M059J (cell line): ENCODE results near the gene AOPEP. TPM values are rescaled to one million over a fixed set of nuclear protein-coding genes. Genes with fewer than 3 reads are reported as not detected.
A peak's percentile ranks its signal among the peaks of the same experiment; 100 is the strongest.

Experiments
- DNase-seq: peaks from one replicate; pipeline ENCODE4 v3.0.0-alpha.2; 2012; ENCODE audit warnings: low read depth
- total RNA-seq: library from RNA; depleted of rRNA; stranded (reverse); fragments of >200 nt; shearing (Covaris generic); gene quantifications from 2 replicates; pipeline ENCODE4 v1.2.3, GENCODE V29; 2014

Gene AOPEP
- total RNA-seq, 1 experiment from 2014 or later: 120 TPM

DNA sequence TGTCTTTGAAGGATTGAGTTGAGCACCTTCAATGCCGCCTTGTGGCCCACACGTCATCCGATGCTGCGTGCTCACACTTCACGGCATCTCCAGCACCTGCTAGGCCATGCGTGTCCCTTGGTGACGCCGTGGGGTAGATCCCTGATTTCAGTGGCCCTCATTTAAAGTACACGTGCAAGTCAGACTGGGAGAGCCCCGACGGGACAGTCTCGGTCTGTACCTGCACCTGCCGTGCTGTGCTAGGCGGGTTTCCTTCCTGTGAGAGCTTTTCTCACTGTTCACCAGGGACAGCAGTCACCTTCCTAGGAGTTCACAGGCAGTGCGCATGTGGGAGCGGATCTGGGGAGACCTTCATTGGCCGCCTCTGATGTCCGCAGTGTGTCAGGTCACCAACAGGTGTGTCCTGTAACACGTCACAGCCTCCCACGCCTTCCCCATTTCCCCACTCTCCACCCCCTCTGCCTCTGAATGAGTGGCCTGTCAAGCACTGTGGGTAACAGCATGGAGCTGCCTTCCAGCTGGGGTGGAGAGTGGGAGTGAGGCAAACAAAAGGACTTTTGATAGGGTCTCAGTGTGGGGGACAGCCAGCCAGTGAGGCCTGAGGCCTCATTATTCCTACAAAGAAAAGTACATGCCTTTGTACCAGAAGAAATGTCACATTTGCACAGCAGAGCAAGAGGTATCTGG lies 354.6 kb downstream of the AOPEP start:
- DNase-seq: no peak

DNA sequence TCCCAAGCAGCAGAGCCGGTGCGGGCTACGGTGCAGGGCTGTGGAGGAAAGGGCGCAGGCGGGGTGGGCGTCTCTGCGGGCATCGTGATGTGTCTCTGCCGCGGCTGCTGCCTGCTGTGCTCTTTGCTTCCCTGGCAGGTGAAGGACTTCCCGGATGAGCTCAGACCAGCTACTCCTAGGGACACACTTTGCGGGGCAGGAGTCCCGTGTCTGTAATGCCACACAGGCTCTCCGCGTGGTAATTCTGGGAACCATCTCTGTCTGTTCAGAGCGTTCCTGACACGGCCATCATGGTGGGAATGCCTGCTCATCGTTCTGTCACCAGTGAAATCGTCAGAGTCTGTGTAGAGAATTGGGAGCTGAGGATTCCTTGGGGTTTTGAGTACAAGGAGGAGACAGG lies 355.5 kb downstream of the AOPEP start:
- DNase-seq: no peak

DNA sequence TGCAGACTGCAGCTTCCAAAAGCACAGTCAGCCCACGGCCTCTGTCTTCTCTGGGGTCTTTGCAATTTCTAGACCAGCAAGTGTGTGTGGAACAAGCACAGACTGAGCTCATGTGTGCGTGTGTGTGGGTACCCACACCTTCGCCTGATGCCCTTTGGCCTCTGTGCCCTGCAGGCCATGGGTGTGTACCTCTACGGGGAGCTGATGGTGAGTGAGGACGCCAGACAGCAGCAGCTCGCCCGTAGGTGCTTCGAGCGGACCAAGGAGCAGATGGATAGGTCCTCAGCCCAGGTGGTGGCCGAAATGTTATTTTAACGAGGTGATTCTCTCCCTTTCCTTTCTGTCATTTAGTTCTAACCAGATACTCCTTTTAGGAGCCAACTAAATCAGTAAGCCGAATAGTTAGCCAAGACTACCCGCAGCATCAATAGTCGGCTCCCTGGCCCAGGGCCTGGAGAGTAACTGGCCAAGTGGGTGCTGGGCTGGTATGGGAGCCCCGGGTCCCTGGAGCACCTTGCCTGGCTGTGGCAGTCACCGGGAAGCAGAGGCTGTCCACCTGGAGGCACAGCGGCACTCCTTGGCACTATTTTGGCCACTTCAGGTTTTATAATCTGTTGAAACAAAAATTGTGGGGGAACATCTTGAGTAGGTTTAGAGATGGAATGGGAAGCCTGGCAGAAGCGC lies 356.0 kb downstream of the AOPEP start:
- no peak for DNase-seq

DNA sequence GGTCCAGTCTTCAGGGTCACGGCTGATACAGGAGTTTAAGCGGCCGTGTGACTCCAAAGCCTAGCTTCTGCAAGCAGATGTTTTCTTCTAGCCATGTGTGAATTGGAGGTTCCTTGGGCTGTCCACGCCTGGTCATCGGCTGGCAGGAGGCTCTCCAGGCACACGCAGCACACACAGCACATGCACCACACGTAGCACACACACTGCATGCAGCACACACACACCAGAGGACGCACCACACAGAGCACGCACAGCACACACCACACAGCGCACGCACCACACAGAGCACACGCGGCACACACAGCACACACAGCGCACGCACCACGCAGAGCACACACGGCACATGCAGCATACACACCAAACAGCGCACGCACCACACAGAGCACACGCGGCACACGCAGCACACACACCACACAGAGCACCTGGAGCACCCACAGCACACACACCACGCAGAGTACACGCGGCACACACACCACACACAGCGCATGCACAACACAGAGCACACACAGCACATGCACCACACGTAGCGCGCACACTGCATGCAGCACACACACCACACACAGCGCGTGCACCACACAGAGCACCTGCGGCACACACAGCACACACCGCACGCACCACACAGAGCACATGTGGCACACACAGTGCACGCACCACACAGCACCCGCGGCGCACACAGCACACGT lies 356.7 kb downstream of the AOPEP start:
- DNase-seq: no peak

DNA sequence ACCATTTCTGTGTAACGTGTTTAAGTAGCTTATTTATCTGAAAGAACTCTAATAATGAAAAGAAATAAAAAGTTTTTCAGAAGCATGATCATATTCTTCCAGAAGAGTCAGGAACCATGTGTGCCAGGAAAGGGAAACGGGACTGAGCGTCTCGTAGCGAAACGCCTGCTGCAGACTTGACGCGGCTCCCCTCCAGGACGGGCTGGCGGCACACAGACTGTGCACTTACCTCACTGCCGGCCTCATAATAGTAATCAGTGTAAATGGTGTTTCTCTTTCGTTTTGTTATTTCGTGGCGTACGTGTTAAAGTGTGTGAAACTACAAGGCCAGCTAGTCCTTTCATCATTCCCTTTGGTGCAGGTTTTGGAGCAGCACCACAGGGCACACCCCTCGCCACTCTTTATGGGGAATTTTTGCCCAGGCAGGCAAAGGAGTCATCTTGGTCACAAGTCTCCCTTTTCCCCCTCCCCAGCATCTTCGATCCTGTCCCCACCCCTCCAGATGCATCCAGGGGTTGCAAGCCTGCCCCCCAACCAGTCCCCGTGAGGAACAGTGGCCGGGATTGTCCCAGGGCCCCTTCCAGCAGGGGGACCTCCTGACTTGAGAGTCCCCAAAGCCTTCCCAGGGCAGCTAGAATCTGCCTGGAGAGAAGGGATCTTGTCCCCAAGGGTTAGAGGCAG lies 357.9 kb downstream of the AOPEP start:
- no peak for DNase-seq

DNA sequence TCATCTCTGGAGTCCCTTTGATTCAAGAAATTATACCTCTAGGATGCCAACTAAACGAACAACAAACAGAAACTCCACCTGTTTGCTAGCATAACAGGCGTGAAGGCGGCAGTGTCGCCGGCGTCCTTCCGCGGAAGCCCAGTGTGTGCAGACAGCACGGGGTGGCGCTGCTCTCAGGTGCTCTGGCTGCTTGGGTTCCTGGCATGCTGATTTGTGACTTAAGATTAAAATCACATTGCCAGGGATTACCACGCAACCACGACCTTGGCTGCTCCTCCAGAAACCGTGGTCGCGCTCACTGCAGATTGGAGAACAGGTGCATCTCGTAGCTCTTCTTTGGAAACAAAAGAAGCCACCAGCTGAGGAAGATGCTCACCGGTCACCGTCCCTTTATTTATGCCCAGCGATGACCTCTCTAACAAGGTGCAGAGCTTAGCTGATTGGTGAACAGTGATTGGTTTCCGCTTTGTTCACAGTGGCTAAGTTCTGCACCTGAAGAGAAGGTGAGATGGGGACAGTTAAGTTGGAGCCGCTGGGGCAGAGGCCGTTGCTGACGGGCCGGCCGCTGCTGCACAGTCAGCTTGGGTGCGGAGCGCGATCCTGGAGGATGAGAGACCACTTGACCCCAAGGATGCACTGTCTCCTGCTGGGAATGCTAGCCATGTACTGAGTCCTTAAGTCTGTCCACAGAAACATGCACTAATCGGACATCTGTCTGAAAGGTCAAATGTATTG lies 358.7 kb downstream of the AOPEP start:
- DNase-seq: no peak

DNA sequence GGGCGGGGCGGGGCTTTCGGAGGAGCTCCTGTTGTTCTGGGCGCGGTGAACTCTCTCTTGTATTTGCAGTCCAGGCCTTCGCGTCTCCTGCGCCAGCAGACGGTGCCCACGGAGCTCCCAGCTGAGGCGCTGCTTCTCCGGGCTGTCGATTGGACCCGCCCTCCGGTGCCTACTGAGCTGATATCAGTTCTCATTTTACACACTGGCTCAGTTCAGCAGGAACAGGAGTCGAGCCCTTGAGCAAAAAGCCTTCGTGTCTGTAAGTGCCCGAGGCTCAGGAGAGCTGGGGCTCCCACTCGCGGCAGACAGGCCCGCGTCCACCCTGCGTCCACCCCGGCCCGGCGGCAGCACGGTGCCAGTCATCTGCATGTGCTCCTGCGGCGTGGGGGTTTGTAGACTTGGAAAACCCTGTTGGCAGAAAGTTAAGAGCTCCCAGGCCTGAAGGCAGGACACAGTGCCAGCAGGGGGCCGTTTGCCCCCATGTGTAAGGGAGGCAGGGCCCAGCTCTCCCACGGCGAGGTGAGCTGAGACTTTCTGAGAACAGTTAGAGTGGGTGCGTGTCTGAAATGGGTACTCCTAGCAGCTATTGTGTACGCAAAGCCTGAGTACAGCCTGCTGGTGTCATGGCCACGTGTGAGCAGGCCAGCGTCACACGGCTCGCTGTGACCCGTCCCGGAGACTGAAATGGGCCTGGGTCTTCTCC lies 359.5 kb downstream of the AOPEP start:
- DNase-seq: no peak

DNA sequence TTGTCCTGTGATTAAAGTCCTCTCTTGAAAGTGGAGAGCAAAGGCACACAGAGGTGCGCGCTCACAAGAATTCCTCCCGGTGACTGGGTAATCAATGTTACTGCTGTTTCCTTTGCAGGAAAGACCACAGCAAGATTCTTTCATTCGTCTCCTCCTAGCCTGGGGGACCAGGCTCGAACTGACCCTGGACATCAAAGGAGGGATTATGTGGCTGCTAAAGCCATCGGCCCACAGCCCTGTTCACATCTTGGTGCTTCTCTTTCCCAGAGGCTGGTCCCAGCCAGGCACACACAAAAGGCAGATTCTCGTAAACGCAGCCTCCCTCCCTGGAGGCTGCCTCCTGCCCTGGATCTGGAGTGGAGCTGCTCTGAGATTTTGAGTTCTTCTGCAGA lies 360.1 kb downstream of the AOPEP start:
- DNase-seq: no peak

DNA sequence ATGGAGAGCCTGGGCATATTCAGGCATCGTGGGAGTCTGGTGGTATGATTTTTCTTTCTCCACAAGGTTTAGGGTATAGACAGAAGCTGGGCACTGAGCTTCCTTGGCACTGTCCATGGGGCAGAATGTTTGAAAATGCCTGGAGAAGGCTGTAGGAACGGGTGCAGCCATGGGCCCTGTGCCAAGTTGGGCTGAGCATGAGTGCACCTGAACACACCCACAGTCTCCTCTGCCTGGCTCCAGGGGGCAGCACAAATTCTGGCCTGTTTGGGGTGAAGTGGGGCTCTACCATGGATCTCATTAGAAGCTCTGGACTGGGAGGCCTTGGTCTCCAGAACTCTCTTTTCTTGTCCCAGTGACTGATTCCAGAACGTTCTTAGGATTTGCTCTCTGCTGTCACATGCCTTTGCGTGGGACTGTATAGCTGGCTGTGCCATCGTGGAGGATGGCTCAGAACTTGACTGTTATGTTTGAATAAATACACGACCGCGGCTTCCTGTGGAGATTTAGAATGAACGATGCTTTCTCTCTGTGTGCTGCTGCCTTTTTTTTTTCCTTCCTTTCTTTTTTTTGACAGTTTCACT lies 361.3 kb downstream of the AOPEP start:
- DNase-seq: peak; percentile 68

DNA sequence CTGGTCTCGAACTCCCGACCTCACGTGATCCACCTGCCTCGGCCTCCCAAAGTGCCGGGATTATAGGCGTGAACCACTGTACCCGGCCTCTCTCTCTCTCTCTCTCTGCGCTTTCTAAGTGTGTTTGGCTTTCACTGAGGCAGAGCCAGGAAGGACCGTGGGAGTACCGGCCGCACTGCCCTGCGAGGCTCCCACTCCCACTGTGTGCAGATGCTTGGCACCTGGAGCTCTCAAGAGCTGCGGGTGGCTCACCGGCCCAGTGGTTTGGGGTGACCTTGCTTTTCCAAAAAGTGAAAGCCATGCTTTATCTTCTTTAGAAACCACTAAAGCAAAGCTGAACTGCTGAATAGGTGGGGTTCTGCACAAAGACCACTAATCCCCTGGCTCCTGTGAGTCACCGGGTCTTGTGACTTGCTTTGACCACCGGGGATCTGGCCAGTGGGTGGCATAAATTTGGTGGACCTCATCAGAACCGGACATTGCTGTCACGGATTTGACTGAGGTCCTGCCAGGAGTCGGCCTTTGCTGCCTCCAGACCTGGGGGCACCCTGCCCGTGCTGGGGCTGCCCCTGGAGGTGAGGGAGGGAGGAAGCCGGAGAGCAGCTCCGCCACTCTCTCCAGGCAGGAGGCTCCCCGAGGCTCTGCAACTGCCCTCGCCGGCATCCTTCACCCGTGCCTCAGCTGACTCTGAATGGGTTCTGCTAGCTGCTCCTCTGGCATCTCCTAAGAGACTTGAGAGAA lies 362.1 kb downstream of the AOPEP start:
- DNase-seq: peak; percentile 69

DNA sequence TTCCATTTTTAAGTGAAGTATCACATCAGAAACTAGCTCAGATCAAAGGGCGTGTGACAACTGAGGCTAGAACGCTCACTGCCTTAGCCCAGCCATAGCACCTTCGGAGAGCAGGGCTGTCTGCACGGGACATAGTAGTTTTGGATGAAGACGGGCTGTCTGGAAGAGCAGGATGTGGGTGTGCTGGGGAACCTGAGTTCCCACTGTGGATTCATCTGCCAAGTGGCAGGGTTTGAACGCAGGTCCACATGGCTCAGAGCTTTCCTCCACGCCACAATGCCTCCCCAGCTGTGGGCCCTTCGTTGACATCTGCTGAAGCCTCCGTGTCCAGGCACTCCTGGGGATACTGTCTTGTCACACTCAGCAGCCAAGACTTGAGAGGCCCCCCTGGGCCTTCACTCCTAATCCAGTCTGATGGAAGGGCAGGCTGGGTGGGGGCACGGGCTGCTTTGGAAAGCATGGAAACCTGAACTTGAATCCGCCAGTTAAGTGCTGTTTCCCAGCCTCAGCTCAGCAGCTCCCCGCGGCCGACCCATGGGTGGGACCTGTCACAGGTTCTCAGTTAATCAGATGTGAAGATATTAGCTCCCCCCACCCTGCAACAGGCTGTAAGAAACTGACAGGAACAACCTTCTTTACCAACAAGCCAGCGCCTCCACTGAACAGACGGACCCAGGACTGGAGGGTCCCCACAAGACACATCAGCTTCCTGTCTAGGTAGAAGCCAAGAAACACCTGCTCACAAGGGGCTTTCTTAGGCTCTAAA lies 362.9 kb downstream of the AOPEP start:
- DNase-seq: peak; percentile 42

DNA sequence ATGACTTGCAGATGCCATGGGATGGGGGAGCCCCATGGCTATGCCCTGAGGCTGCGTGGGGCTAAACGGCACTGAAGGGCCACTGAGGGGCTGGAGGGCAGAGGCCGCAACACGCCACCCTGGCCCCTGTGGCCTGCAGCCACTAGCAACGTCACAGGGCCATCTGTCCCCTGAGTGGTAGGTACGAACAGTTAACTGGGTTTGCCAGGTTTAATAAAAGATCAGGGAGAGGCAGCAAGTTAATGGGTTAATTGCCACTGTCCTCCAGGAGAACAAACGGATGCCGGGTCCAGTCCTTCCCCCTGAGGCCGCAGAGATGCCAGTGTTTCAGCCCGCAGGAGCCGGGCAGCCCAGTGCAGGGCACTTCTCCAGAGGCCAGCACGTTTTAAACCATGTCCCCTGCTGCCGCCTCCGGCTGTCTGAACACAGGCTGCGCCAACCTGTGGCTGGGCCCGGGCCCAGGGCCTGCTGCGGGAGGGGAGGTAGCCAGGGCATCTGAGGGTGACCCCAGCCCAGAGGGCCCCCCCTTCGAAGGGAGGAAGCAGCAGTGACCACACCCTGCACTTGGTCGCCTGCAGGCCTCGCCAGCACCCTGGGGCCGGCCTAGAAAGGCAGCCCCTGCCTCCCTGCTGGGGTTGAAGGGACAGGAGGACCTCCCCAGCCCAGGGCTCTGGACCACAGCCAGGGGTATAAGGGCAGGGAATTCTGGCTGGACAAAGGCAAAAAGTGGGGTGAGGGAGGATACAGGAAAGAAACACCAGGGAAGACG lies 363.7 kb downstream of the AOPEP start:
- peak; percentile 92 for DNase-seq

DNA sequence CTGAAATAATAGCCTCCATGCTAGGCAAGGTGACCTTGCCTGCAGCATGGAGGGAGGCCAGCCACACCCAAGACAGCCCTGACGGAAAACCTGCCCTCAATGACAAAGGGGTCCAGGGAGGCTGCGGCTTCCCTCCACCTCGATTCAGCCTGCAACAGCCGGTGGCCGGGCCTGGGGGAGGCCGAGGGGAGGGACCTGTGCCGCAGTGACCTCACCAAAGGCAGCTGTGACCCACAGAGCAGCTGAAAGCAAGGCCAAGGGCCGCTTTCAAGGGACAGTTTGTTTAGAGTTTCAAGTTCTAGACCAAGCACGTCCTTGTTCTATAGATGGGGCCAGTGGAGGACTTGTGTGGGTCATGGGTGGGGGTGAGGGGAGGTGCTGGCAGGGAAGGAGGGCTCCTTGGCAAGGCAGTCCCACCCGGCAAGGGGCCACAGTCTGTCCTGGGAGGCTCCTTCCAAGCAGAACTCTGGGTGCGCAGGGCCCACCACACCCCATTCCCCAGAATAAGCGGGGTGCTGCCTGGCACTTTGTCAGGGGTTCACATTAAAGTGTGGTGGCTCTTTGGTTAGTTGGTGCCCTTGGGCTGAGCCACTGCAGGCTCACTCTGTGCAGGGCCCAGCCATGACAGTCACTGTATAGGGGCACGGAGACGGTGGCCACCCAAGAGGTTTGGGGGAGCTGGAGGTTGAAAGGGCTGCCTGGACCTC lies 364.5 kb downstream of the AOPEP start:
- DNase-seq: peak; percentile 49

DNA sequence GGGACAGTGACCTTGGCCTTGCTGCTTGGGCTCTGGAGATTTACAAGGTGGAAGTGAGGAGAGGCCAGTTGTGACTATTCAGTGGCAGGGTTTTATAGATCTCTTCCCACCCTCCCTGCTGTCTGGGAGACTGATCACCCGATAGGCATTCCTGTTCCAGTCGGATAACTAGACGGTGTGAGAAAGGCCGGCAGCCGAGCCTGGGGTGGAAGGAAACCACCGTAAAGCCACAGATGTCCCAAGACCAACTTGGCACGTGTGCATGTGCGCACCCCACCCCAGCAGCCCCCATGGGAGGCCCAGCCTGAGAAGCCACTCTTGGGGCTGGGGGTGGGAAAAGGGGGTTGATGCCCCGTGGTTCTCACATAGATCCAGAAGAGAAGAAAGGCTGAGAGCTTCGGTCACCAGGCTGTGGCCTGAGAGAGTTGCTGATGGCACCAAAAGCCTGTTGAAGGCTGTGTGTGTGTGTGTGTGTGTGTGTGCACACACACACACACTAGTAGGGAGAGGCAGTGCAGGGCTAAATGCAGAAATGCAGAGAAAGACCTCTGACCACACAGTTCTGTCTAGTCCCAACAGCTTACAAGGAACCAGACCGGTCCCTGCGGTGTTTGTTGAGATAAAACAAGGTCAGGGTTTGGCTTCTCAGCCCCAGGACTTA lies 365.2 kb downstream of the AOPEP start:
- DNase-seq: peak; percentile 93

DNA sequence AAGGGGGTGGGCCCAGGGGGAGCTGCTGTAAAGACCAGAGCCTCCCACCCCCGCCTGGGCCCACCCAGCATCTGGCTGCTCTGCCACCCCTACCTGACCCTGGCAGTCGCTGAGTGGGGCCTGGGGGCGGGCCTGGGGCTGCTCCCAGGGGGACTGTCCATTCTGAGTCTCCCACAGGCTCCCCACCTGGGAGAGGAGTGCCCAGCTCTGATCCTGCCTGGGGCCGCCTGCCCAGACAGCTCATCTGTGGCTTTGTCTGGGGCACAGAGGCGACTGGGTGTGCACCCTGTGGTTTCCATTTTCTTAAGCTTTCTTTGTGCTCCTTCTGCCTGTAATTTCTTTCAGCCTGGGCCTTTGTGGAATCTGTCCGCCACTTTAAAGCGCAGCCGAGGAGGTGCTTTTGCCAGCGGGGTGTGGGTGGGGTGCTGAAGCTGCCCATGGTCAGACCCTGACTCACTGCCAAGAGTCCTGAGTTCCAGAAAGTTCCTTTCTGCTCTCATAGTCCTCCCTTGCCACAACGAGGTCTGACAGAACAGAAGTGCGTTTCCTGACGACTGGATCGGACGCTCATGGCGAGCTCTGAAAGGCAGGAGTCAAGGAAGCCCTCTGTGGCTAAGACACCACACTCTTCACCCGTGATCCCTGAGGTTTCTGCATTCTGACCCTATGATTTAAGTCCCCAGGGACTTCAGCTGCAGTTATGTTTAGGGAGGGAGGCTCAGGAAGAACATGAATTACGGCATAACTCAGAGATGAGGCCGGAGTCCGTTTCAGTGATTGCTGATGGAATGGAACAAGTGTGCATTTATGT lies 366.0 kb downstream of the AOPEP start:
- peak; percentile 96 for DNase-seq

DNA sequence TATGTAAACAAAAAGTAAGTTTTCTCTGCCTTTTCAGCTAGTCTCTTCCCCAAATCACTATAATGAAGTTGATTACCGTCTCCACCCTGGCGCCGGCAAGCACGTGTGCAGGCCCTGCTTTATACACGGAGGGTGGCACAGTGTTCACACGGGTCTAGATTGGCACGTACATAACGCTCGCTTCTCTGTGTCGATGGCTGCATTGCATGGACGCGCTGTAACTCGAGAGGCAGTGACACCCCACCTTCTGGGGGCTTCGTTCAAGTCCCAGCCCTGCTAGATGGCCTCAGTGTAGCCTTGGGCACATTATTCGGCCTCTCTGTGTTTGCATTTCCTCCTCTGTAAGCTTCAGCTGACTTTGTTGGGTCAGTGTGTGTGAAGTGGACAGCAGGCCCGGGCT lies 367.1 kb downstream of the AOPEP start:
- DNase-seq: no peak
